HEK293 (cell line): Measurements from ENCODE around the gene AKAP5.

Experiments
- CTCF ChIA-PET: fragments of 350-600 bp; formaldehyde crosslinking; extraction: SDS; loops from one replicate; lab custom pipeline; 2021; ENCODE audit warnings: antibody characterized with exemption; lab: Yijun Ruan, JAX
- POLR2A ChIA-PET: fragments of 300-600 bp; formaldehyde crosslinking; extraction: SDS; loops from one replicate; lab custom pipeline; 2020; ENCODE audit warnings: antibody characterized with exemption, inconsistent platforms; lab: Yijun Ruan, JAX
- H3K27ac ChIP-seq: fragments of 200-500 bp; sonication (Bioruptor generic); 2 replicates; pipeline ENCODE4 v1.5.1; 2014; ENCODE audit warnings: low read depth, low read length, control low read depth, inconsistent platforms; ENCODE audit errors: extremely low read depth
- H3K36me3 ChIP-seq, 2 experiments: fragments of 200-500 bp in 1 of 2; sonication (Bioruptor generic) in 1 of 2; 1 replicate in 1 of 2; 2 replicates in 1 of 2; pipeline ENCODE4 v1.5.1; 2014 to 2017; ENCODE audit warnings: inconsistent platforms in 2 of 2, low read length in 2 of 2; ENCODE audit not compliant: control insufficient read depth in 2 of 2, insufficient read depth in 1 of 2
- H3K4me1 ChIP-seq: fragments of 200-500 bp; sonication (Bioruptor generic); 2 replicates; pipeline ENCODE4 v1.5.1; 2014; ENCODE audit warnings: mild to moderate bottlenecking, low read length, inconsistent platforms; ENCODE audit not compliant: control insufficient read depth, insufficient read depth
- H3K4me3 ChIP-seq: 2 replicates; pipeline ENCODE4 v1.5.1; 2011; ENCODE audit warnings: low read depth, mild to moderate bottlenecking, control low read depth, low read length, moderate library complexity
- H3K9me3 ChIP-seq: fragments of 200-500 bp; sonication (Bioruptor generic); 2 replicates; pipeline ENCODE4 v1.5.1; 2014; ENCODE audit warnings: low read depth, low read length, inconsistent platforms; ENCODE audit not compliant: control insufficient read depth, insufficient read depth
- BCL11B ChIP-seq: fragments of 450-650 bp; formaldehyde crosslinking; IDR thresholded peaks from 2 replicates; pipeline ENCODE4 v1.5.1; 2016; ENCODE audit warnings: low read depth, missing biosample characterization, missing genetic modification characterization
- GLIS1 ChIP-seq: fragments of 450-650 bp; formaldehyde crosslinking; IDR thresholded peaks from 2 replicates; pipeline ENCODE4 v1.5.1; 2016; ENCODE audit warnings: missing biosample characterization, missing genetic modification characterization
- GLIS2 ChIP-seq: fragments of 450-650 bp; formaldehyde crosslinking; IDR thresholded peaks from 2 replicates; pipeline ENCODE4 v1.5.1; 2016; ENCODE audit warnings: missing biosample characterization, missing genetic modification characterization
- SP2 ChIP-seq: fragments of 450-650 bp; formaldehyde crosslinking; IDR thresholded peaks from 2 replicates; pipeline ENCODE4 v1.5.1; 2016; ENCODE audit warnings: missing biosample characterization, missing genetic modification characterization
- WT1 ChIP-seq: fragments of 450-650 bp; formaldehyde crosslinking; IDR thresholded peaks from 2 replicates; pipeline ENCODE4 v1.5.1; 2016; ENCODE audit warnings: missing biosample characterization, missing genetic modification characterization
- ZBTB17 ChIP-seq: fragments of 450-650 bp; formaldehyde crosslinking; IDR thresholded peaks from 2 replicates; pipeline ENCODE4 v1.5.1; 2016; ENCODE audit warnings: missing biosample characterization, missing genetic modification characterization
- ZBTB20 ChIP-seq: fragments of 450-650 bp; formaldehyde crosslinking; IDR thresholded peaks from 2 replicates; pipeline ENCODE4 v1.5.1; 2016; ENCODE audit warnings: missing biosample characterization, missing genetic modification characterization
- ZBTB8A ChIP-seq: fragments of 450-650 bp; formaldehyde crosslinking; IDR thresholded peaks from 2 replicates; pipeline ENCODE4 v1.5.1; 2016; ENCODE audit warnings: missing biosample characterization, missing genetic modification characterization
- ZFP69B ChIP-seq: fragments of 450-650 bp; formaldehyde crosslinking; IDR thresholded peaks from 2 replicates; pipeline ENCODE4 v1.5.1; 2016; ENCODE audit warnings: missing biosample characterization, missing genetic modification characterization
- ZNF221 ChIP-seq: fragments of 450-650 bp; formaldehyde crosslinking; IDR thresholded peaks from 2 replicates; pipeline ENCODE4 v1.5.1; 2017; ENCODE audit warnings: missing biosample characterization, missing genetic modification characterization, borderline replicate concordance
- ZNF248 ChIP-seq: fragments of 450-650 bp; formaldehyde crosslinking; IDR thresholded peaks from 2 replicates; pipeline ENCODE4 v1.5.1; 2017; ENCODE audit warnings: missing biosample characterization, missing genetic modification characterization
- ZNF335 ChIP-seq: fragments of 450-650 bp; formaldehyde crosslinking; conservative IDR thresholded peaks from 2 replicates; pipeline ENCODE4 v1.5.1; 2016; ENCODE audit warnings: missing biosample characterization, missing genetic modification characterization
- ZNF623 ChIP-seq: fragments of 450-650 bp; formaldehyde crosslinking; IDR thresholded peaks from 2 replicates; pipeline ENCODE4 v1.5.1; 2016; ENCODE audit warnings: missing biosample characterization, missing genetic modification characterization
- ZNF670 ChIP-seq: fragments of 450-650 bp; formaldehyde crosslinking; IDR thresholded peaks from 2 replicates; pipeline ENCODE4 v1.5.1; 2016; ENCODE audit warnings: missing biosample characterization, missing genetic modification characterization, low read depth
- ZNF692 ChIP-seq: fragments of 450-650 bp; formaldehyde crosslinking; IDR thresholded peaks from 2 replicates; pipeline ENCODE4 v1.5.1; 2016; ENCODE audit warnings: missing biosample characterization, missing genetic modification characterization
- TF ChIP-seq, protein P1 (sequence below): sonication (generic); formaldehyde crosslinking; IDR thresholded peaks from 2 replicates; pipeline ENCODE4 v1.8.1; 2022; ENCODE audit warnings: mild to moderate bottlenecking, moderate library complexity, missing genetic modification reagents
- TF ChIP-seq, protein P2 (sequence below): fragments of 450-650 bp; formaldehyde crosslinking; optimal IDR thresholded peaks from 2 replicates; pipeline ENCODE3; 2016; ENCODE audit warnings: missing biosample characterization, mild to moderate bottlenecking, missing genetic modification characterization
- TF ChIP-seq, protein P3 (sequence below): fragments of 450-650 bp; formaldehyde crosslinking; IDR thresholded peaks from 2 replicates; pipeline ENCODE4 v1.5.1; 2016; ENCODE audit warnings: missing biosample characterization, missing genetic modification characterization, borderline replicate concordance
- TF ChIP-seq, protein P4 (sequence below): fragments of 450-650 bp; formaldehyde crosslinking; IDR thresholded peaks from 2 replicates; pipeline ENCODE4 v1.5.1; 2017; ENCODE audit warnings: missing biosample characterization, missing genetic modification characterization

Gene AKAP5, protein sequence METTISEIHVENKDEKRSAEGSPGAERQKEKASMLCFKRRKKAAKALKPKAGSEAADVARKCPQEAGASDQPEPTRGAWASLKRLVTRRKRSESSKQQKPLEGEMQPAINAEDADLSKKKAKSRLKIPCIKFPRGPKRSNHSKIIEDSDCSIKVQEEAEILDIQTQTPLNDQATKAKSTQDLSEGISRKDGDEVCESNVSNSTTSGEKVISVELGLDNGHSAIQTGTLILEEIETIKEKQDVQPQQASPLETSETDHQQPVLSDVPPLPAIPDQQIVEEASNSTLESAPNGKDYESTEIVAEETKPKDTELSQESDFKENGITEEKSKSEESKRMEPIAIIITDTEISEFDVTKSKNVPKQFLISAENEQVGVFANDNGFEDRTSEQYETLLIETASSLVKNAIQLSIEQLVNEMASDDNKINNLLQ

GRCh38 chr14:64465191-64465822, at the start of gene AKAP5:
TSS of gene AKAP5 (plus strand) at chr14:64465499. CDS start at chr14:64468395, 2,896 bp downstream.
- ChIA-PET CTCF (interaction anchor here (1.0 to 2.9 kb wide), 4 partner anchors 19 to 45 kb away, joined by 3 to 14 read pairs (median 8); no protein-coding TSS in a partner anchor), POLR2A (interaction anchor here (1.1 kb wide), 2 partner anchors 39 to 75 kb away, joined by 3 to 4 read pairs; partner anchors contain the start of gene HSPA2)
- H3K9me3 ChIP-seq = no peaks in the 10 kb centered on the region
- peak within 1 kb of the TSS; percentile 56 for H3K4me3 ChIP-seq
- TF ChIP-seq ZBTB17 = no peak
- no peak for TF ChIP-seq ZNF670
- no peak for TF ChIP-seq ZNF623 (tag by site-specific recombination)
- TF ChIP-seq ZNF335 (tag by site-specific recombination) = peak; percentile 81
- TF ChIP-seq BCL11B (tag by site-specific recombination) = no peak
- TF ChIP-seq, protein P1, sequence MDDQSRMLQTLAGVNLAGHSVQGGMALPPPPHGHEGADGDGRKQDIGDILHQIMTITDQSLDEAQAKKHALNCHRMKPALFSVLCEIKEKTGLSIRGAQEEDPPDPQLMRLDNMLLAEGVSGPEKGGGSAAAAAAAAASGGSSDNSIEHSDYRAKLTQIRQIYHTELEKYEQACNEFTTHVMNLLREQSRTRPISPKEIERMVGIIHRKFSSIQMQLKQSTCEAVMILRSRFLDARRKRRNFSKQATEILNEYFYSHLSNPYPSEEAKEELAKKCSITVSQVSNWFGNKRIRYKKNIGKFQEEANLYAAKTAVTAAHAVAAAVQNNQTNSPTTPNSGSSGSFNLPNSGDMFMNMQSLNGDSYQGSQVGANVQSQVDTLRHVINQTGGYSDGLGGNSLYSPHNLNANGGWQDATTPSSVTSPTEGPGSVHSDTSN (CRISPR knock-in tag) = peak; percentile 93
- TF ChIP-seq ZNF692 (tag by site-specific recombination) = peak; percentile 86
- no peak for TF ChIP-seq ZNF248 (tag by site-specific recombination)
- peak; percentile 86 for TF ChIP-seq ZBTB8A
- TF ChIP-seq ZNF221 = no peak
- peak; percentile 46 for TF ChIP-seq SP2 (tag by site-specific recombination)
- TF ChIP-seq WT1 = no peak
- TF ChIP-seq, protein P2, sequence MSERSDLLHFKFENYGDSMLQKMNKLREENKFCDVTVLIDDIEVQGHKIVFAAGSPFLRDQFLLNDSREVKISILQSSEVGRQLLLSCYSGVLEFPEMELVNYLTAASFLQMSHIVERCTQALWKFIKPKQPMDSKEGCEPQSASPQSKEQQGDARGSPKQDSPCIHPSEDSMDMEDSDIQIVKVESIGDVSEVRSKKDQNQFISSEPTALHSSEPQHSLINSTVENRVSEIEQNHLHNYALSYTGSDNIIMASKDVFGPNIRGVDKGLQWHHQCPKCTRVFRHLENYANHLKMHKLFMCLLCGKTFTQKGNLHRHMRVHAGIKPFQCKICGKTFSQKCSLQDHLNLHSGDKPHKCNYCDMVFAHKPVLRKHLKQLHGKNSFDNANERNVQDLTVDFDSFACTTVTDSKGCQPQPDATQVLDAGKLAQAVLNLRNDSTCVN (tag by site-specific recombination) = peak; percentile 61
- peak; percentile 22; the same call in 1 of the 2 replicates for TF ChIP-seq ZBTB20 (tag by site-specific recombination)
- TF ChIP-seq ZFP69B (tag by site-specific recombination) = peak; percentile 77; the same call in 1 of the 2 replicates
- 0 out of 2 replicates have a peak, but pooled peaks have one; percentile 12 for TF ChIP-seq GLIS1 (tag by site-specific recombination)
- TF ChIP-seq, protein P3, sequence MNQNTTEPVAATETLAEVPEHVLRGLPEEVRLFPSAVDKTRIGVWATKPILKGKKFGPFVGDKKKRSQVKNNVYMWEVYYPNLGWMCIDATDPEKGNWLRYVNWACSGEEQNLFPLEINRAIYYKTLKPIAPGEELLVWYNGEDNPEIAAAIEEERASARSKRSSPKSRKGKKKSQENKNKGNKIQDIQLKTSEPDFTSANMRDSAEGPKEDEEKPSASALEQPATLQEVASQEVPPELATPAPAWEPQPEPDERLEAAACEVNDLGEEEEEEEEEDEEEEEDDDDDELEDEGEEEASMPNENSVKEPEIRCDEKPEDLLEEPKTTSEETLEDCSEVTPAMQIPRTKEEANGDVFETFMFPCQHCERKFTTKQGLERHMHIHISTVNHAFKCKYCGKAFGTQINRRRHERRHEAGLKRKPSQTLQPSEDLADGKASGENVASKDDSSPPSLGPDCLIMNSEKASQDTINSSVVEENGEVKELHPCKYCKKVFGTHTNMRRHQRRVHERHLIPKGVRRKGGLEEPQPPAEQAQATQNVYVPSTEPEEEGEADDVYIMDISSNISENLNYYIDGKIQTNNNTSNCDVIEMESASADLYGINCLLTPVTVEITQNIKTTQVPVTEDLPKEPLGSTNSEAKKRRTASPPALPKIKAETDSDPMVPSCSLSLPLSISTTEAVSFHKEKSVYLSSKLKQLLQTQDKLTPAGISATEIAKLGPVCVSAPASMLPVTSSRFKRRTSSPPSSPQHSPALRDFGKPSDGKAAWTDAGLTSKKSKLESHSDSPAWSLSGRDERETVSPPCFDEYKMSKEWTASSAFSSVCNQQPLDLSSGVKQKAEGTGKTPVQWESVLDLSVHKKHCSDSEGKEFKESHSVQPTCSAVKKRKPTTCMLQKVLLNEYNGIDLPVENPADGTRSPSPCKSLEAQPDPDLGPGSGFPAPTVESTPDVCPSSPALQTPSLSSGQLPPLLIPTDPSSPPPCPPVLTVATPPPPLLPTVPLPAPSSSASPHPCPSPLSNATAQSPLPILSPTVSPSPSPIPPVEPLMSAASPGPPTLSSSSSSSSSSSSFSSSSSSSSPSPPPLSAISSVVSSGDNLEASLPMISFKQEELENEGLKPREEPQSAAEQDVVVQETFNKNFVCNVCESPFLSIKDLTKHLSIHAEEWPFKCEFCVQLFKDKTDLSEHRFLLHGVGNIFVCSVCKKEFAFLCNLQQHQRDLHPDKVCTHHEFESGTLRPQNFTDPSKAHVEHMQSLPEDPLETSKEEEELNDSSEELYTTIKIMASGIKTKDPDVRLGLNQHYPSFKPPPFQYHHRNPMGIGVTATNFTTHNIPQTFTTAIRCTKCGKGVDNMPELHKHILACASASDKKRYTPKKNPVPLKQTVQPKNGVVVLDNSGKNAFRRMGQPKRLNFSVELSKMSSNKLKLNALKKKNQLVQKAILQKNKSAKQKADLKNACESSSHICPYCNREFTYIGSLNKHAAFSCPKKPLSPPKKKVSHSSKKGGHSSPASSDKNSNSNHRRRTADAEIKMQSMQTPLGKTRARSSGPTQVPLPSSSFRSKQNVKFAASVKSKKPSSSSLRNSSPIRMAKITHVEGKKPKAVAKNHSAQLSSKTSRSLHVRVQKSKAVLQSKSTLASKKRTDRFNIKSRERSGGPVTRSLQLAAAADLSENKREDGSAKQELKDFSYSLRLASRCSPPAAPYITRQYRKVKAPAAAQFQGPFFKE (tag by site-specific recombination) = no peak
- TF ChIP-seq, protein P4, sequence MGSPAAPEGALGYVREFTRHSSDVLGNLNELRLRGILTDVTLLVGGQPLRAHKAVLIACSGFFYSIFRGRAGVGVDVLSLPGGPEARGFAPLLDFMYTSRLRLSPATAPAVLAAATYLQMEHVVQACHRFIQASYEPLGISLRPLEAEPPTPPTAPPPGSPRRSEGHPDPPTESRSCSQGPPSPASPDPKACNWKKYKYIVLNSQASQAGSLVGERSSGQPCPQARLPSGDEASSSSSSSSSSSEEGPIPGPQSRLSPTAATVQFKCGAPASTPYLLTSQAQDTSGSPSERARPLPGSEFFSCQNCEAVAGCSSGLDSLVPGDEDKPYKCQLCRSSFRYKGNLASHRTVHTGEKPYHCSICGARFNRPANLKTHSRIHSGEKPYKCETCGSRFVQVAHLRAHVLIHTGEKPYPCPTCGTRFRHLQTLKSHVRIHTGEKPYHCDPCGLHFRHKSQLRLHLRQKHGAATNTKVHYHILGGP (tag by site-specific recombination) = no peak
- TF ChIP-seq GLIS2 = peak; percentile 57
- H3K36me3 ChIP-seq = peaks cover 8 to 26% of the 10 kb centered on the region in 2 experiments; a peak in 2 of 3 replicates
- H3K4me1 ChIP-seq = peaks cover 10% of the 10 kb centered on the region; the same call in 1 of the 2 replicates
- peak within 1 kb of the TSS; percentile 3; the same call in 1 of the 2 replicates for H3K27ac ChIP-seq
